ENCODE data around the gene ATF6. TPM values are rescaled to one million over a fixed set of nuclear protein-coding genes. Genes with fewer than 3 reads are reported as not detected.

Gene ATF6
- total RNA-seq, 1 experiment from 2014 or later = 20.9 TPM

DNA sequence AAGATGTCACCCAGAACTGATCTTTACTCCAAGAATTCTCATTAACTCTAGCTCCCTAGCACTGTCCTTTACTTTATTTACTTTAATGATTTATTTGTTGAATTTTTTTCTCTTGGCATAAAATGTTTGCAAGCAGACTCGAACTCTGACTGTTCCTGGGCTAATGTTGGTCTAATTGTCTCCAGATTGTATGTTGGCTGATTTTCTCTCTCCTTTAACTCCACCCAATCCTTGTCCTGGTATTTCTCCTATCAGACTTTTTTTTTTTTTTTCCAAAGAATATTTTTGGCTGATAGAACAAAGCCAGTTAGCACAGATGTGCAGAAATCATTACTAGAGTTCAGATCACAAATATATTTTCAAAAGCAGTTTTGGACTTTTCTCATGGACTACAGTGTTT, 82.6 kb downstream of the ATF6 start:
- RAD21 ChIA-PET (ENCODE audit: low non-redundant PET in 1 of 2, low total read pairs in 2 of 2, uncharacterized antibody in 2 of 2, unreplicated experiment in 2 of 2) = no interaction called here

More for the DNA sequence above, 82.6 kb downstream of the ATF6 start:
- H3K4me1 ChIP-seq (ENCODE audit: control insufficient read depth in 1 of 2, insufficient read depth in 2 of 2, low read length in 2 of 2) = no peaks in the 10 kb centered on the region
- H3K4me3 ChIP-seq (replicated peaks in 1 of 2; ENCODE audit: low read depth in 1 of 2, low read length in 2 of 2) = no peak overlapping the region
- H3K27me3 ChIP-seq (ENCODE audit: insufficient read depth, low read length) = no peaks in the 10 kb centered on the region
- ChIA-PET POLR2A (interaction anchor here (1.0 kb wide), 1 partner anchor 12 kb away, joined by 3 read pairs; no protein-coding TSS in a partner anchor), CTCF (no interaction called here)
- DNase-seq (ENCODE audit: low read depth, low spot score) (no peak), ATAC-seq (no peak)
- H3K4me2 ChIP-seq (ENCODE audit: low read length) = no peak overlapping the region
- intact Hi-C loops (cut with micrococcal nuclease) = no loop called here
- H4K20me1 ChIP-seq (ENCODE audit: insufficient read depth) = no peaks in the 10 kb centered on the region
- TF ChIP-seq SP1 (IDR thresholded peaks at IDR 0.05; ENCODE audit: low read depth) (no peak), TCF7L2 (IDR thresholded peaks at IDR 0.05; ENCODE audit: borderline replicate concordance, extremely low read depth, insufficient read depth, insufficient read length) (no peak), JUND (IDR thresholded peaks at IDR 0.05) (no peak), ZFX (IDR thresholded peaks at IDR 0.05) (no peak), CEBPB (IDR thresholded peaks at IDR 0.05; ENCODE audit: low read depth) (no peak), ELF1 (IDR thresholded peaks at IDR 0.05; ENCODE audit: borderline replicate concordance, low read depth) (no peak), SIN3A (IDR thresholded peaks at IDR 0.05; ENCODE audit: low read depth) (no peak), EZH2phosphoT487 (IDR thresholded peaks at IDR 0.05; ENCODE audit: borderline replicate concordance) (no peak), ZNF274 (IDR thresholded peaks at IDR 0.05; ENCODE audit: low read depth, low read length) (no peak), SRF (IDR thresholded peaks at IDR 0.05; ENCODE audit: low read depth) (no peak)
- TF ChIP-seq, protein P1, sequence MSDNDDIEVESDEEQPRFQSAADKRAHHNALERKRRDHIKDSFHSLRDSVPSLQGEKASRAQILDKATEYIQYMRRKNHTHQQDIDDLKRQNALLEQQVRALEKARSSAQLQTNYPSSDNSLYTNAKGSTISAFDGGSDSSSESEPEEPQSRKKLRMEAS (IDR thresholded peaks at IDR 0.05) = no peak
- TF ChIP-seq, protein P2, sequence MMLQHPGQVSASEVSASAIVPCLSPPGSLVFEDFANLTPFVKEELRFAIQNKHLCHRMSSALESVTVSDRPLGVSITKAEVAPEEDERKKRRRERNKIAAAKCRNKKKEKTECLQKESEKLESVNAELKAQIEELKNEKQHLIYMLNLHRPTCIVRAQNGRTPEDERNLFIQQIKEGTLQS (IDR thresholded peaks at IDR 0.05) = no peak
- TF ChIP-seq, protein P3, sequence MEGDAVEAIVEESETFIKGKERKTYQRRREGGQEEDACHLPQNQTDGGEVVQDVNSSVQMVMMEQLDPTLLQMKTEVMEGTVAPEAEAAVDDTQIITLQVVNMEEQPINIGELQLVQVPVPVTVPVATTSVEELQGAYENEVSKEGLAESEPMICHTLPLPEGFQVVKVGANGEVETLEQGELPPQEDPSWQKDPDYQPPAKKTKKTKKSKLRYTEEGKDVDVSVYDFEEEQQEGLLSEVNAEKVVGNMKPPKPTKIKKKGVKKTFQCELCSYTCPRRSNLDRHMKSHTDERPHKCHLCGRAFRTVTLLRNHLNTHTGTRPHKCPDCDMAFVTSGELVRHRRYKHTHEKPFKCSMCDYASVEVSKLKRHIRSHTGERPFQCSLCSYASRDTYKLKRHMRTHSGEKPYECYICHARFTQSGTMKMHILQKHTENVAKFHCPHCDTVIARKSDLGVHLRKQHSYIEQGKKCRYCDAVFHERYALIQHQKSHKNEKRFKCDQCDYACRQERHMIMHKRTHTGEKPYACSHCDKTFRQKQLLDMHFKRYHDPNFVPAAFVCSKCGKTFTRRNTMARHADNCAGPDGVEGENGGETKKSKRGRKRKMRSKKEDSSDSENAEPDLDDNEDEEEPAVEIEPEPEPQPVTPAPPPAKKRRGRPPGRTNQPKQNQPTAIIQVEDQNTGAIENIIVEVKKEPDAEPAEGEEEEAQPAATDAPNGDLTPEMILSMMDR (IDR thresholded peaks at IDR 0.05 in 2 of 3, conservative IDR thresholded peaks at IDR 0.05 in 1 of 3; ENCODE audit: borderline replicate concordance in 1 of 3, insufficient read depth in 1 of 3, low read depth in 2 of 3, low read length in 2 of 3) = no peak
- TSS peak; percentile 10 for BruUV-seq (replicated peaks)
- H3K9ac ChIP-seq (ENCODE audit: low read length) = no peak overlapping the region
- no peaks in the 10 kb centered on the region for H3K9me2 ChIP-seq (ENCODE audit: insufficient read depth)
- H3K36me3 ChIP-seq (ENCODE audit: control insufficient read depth in 1 of 2, insufficient read depth in 2 of 2, low read length in 2 of 2) = peaks cover 0 to 3% of the 10 kb centered on the region in 2 experiments; a peak in 1 of 4 replicates
- no peak overlapping the region for H2AFZ ChIP-seq (ENCODE audit: low read depth, low read length, poor library complexity, severe bottlenecking)
- H3K79me2 ChIP-seq (ENCODE audit: insufficient read depth, low read length) = no peaks in the 10 kb centered on the region
- no peaks in the 10 kb centered on the region for H3K9me3 ChIP-seq (ENCODE audit: control insufficient read depth in 1 of 2, insufficient read depth in 1 of 2, low read depth in 1 of 2, low read length in 2 of 2)
- no peak overlapping the region for H3K27ac ChIP-seq (ENCODE audit: low read depth, low read length)

Data from HCT116 (cell line).